ENCODE measurements around the gene MPP2. TPM values are rescaled to one million over a fixed set of nuclear protein-coding genes. Genes with fewer than 3 reads are reported as not detected.

MPP2 gene
- total RNA-seq, 1 donor from 2014 or later = 7.0 TPM

GRCh38 chr17:43864161-43864984 is 43.0 kb downstream of the MPP2 start:
- DNase-seq (ENCODE audit: low spot score) = no peak
- Mint-ChIP-seq H3K36me3 (ENCODE audit: low read depth) (no peaks in the 10 kb centered on the region), H3K27ac (ENCODE audit: unreplicated experiment) (no peak overlapping the region), H3K4me1 (ENCODE audit: low read depth) (peaks cover 6% of the 10 kb centered on the region), H3K9me3 (ENCODE audit: low read depth) (peaks cover 2% of the 10 kb centered on the region), H3K27me3 (ENCODE audit: low read depth) (peaks cover 13% of the 10 kb centered on the region), H3K4me3 (ENCODE audit: unreplicated experiment) (no peak overlapping the region)
- TF ChIP-seq, protein P1, sequence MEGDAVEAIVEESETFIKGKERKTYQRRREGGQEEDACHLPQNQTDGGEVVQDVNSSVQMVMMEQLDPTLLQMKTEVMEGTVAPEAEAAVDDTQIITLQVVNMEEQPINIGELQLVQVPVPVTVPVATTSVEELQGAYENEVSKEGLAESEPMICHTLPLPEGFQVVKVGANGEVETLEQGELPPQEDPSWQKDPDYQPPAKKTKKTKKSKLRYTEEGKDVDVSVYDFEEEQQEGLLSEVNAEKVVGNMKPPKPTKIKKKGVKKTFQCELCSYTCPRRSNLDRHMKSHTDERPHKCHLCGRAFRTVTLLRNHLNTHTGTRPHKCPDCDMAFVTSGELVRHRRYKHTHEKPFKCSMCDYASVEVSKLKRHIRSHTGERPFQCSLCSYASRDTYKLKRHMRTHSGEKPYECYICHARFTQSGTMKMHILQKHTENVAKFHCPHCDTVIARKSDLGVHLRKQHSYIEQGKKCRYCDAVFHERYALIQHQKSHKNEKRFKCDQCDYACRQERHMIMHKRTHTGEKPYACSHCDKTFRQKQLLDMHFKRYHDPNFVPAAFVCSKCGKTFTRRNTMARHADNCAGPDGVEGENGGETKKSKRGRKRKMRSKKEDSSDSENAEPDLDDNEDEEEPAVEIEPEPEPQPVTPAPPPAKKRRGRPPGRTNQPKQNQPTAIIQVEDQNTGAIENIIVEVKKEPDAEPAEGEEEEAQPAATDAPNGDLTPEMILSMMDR (IDR thresholded peaks at IDR 0.05) = no peak

- H3K27ac Mint-ChIP-seq (ENCODE audit: unreplicated experiment) = no peak overlapping the region
- H3K27me3 Mint-ChIP-seq (ENCODE audit: low read depth) = no peaks in the 10 kb centered on the region
- TF ChIP-seq, protein P1 (IDR thresholded peaks at IDR 0.05) = no peak
- H3K4me1 Mint-ChIP-seq (ENCODE audit: low read depth) = peaks cover 6% of the 10 kb centered on the region
- H3K36me3 Mint-ChIP-seq (ENCODE audit: low read depth) = no peaks in the 10 kb centered on the region
- DNase-seq (ENCODE audit: low spot score) = no peak
- H3K9me3 Mint-ChIP-seq (ENCODE audit: low read depth) = no peaks in the 10 kb centered on the region
- no peak overlapping the region for H3K4me3 Mint-ChIP-seq (ENCODE audit: unreplicated experiment)
Observed at GRCh38 chr17:43861960-43862359, 45.4 kb downstream of the MPP2 start.

DNA sequence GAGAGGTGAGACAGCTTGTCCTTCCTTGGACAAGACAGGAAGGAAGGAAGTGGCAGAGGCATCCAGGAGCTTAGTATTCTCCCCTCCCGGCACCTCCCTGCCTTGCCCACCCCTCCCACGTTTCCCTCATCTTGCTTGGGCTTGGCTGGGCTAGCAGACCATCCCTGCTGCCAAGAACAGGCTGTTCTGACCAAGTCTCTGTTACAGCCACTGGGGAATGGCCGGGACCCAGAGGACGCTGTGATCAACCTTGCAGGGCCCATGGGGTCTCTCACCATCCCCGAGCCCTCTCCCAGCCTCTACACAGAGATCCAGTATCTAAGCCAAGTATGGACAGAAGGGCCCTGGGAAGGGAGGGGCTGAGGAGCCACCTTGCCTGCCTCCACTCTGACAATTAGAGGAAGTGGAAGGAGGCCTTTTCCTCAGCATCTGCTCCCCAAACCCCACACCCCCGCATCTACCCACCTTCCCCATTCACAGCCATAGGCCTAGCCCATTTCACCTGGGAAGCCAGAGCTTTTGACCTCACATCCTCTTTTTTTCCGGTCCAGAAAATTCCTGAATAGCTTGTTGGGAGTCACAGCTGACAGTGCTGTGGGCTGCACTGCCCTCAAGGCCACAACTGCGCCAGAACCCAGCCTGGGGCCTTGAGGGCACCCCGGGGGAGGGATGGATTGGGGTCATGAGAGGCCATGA is 46.3 kb downstream of the MPP2 start:
- Mint-ChIP-seq H3K27ac (ENCODE audit: unreplicated experiment) (no peak overlapping the region), H3K36me3 (ENCODE audit: low read depth) (no peaks in the 10 kb centered on the region), H3K4me3 (ENCODE audit: unreplicated experiment) (no peak overlapping the region), H3K4me1 (ENCODE audit: low read depth) (peaks cover 6% of the 10 kb centered on the region), H3K27me3 (ENCODE audit: low read depth) (peaks cover 3% of the 10 kb centered on the region), H3K9me3 (ENCODE audit: low read depth) (no peaks in the 10 kb centered on the region)
- no peak for DNase-seq (ENCODE audit: low spot score)
- TF ChIP-seq, protein P1 (IDR thresholded peaks at IDR 0.05) = no peak

DNA sequence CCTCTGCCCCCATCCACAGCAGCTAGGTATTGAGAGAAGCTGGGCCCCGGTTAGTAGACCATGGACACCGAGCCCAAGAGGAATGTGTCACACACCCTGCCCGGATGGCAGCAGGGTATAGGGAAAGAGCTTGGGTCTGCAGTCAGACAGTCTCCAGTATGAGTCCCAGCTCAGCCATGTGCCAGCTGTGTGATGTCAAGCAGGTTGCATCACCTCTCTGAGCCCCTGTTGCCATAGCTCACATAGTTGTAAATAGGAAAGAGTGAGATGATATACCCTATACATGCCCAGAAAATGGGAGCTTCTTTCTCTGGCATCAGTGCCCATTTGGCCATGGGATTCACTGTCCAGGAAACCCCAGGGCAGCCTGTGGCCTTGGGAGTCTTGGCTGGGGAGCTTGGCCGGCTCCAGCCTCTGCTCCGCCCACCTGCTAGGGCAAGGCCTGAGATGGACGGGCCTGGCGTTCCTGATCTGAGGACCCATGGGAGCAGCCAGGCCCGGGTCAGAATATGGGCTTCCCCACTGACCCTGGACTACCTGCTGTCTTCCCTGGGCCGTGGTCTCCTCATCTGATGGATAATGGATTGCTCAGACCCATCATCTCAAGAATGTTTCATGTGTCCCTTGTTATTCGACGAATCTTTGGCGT is 47.1 kb downstream of the MPP2 start:
- Mint-ChIP-seq H3K27me3 (ENCODE audit: low read depth) (peaks cover 7% of the 10 kb centered on the region), H3K4me1 (ENCODE audit: low read depth) (peaks cover 6% of the 10 kb centered on the region), H3K4me3 (ENCODE audit: unreplicated experiment) (no peak overlapping the region), H3K27ac (ENCODE audit: unreplicated experiment) (no peak overlapping the region), H3K36me3 (ENCODE audit: low read depth) (no peaks in the 10 kb centered on the region), H3K9me3 (ENCODE audit: low read depth) (no peaks in the 10 kb centered on the region)
- TF ChIP-seq, protein P1 (IDR thresholded peaks at IDR 0.05) = no peak
- no peak for DNase-seq (ENCODE audit: low spot score)

- no peaks in the 10 kb centered on the region for H3K4me1 Mint-ChIP-seq (ENCODE audit: low read depth)
- H3K27me3 Mint-ChIP-seq (ENCODE audit: low read depth) = peaks cover 10% of the 10 kb centered on the region
- TF ChIP-seq, protein P1 (IDR thresholded peaks at IDR 0.05) = no peak
- H3K27ac Mint-ChIP-seq (ENCODE audit: unreplicated experiment) = no peak overlapping the region
- no peaks in the 10 kb centered on the region for H3K9me3 Mint-ChIP-seq (ENCODE audit: low read depth)
- no peaks in the 10 kb centered on the region for H3K36me3 Mint-ChIP-seq (ENCODE audit: low read depth)
- no peak for DNase-seq (ENCODE audit: low spot score)
- no peak overlapping the region for H3K4me3 Mint-ChIP-seq (ENCODE audit: unreplicated experiment)
Observed at GRCh38 chr17:43857957-43858600, 49.3 kb downstream of the MPP2 start.

All from chondrocyte (in vitro differentiated cells).